Left ventricle myocardium inferior (tissue), 1 donor: Measurements from ENCODE around the gene LDLRAD3. TPM values are rescaled to one million over a fixed set of nuclear protein-coding genes. Genes with fewer than 3 reads are reported as not detected.

Source experiments
- DNase-seq: peaks from one replicate; pipeline ENCODE4 v3.0.0-alpha.2; 2020
- H3K27ac ChIP-seq: fragments of 200-600 bp; replicated peaks from 2 replicates; pipeline ENCODE4 v1.8.0; 2021
- H3K27me3 ChIP-seq: fragments of 200-600 bp; 2 replicates; pipeline ENCODE4 v1.8.0; 2021; ENCODE audit warnings: low read depth
- H3K36me3 ChIP-seq: fragments of 200-600 bp; 2 replicates; pipeline ENCODE4 v1.8.0; 2021
- H3K4me1 ChIP-seq: fragments of 200-600 bp; 2 replicates; pipeline ENCODE4 v1.8.0; 2021
- H3K4me3 ChIP-seq: fragments of 200-600 bp; 2 replicates; pipeline ENCODE4 v1.8.0; 2021; ENCODE audit warnings: mild to moderate bottlenecking, moderate library complexity
- H3K9me3 ChIP-seq: fragments of 200-600 bp; replicated peaks from 2 replicates; pipeline ENCODE4 v1.8.0; 2021
- CTCF ChIP-seq: fragments of 200-600 bp; IDR thresholded peaks from 2 replicates; pipeline ENCODE4 v1.8.0; 2021; ENCODE audit warnings: antibody characterized with exemption, mild to moderate bottlenecking, borderline replicate concordance
- intact Hi-C: fragments of 100-400 bp; cut with micrococcal nuclease; formaldehyde crosslinking; loops from one replicate; pipeline ENCODE4 v1.11.0; 2022
- total RNA-seq: library from RNA; stranded (reverse); fragmentation: NEBNext Ultra II Directional; extraction: Animal tissue kit (Norgen Biotek cat#: 25700); gene quantifications from one replicate; pipeline ENCODE4 v1.2.1, GENCODE V29; 2021
- donor health status: DM: no; HTN: yes; CAD: no; lungs with severe emphysema.

Gene LDLRAD3
- total RNA-seq, 1 donor from 2014 or later: 1.0 TPM

DNA sequence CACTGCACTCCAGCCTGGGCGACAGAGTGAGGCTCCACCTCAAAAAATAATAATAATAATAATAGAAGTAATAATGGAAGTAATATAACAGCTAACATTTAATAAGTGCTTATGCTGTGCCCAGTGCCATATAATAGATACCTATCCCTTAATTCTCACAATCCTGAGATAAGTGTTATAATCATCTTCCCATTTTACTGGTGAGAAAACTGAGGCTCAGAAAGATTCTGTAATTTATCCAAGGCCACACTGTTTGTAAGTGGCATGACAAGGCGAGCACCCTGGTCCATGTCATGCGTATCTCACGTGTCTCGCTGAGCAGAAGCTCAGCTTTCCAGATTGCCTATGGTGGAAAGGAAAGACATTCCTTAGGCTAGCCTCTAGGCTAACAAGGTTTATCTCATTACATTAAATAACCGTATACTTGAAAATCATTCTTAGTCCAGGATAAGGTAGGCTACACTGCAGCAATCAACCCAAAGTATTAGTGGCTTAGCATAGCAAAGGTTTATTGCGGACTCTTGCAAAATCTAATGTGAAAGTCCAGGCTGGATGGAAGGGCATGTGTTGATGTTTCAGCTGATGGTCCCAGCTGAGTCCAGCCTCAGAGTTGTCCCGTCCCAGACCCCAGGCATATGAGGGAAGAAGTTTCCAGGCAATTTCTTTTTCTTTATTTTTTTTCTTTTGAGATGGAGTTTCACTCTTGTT lies 15.0 kb upstream of the LDLRAD3 start:
- DNase-seq: no peak
- Histone ChIP-seq H3K9me3 (peaks cover 10% of the 10 kb centered on the region), H3K4me1 (no peaks in the 10 kb centered on the region), H3K27me3 (peaks cover 28% of the 10 kb centered on the region), H3K4me3 (no peak overlapping the region), H3K36me3 (no peaks in the 10 kb centered on the region), H3K27ac (no peak overlapping the region)
- no peak for TF ChIP-seq CTCF
- intact Hi-C loops: no loop called here

- H3K36me3 ChIP-seq: no peaks in the 10 kb centered on the region
- no peak overlapping the region for H3K27ac ChIP-seq
- peaks cover 8% of the 10 kb centered on the region for H3K4me1 ChIP-seq
- H3K27me3 ChIP-seq: peaks cover 28% of the 10 kb centered on the region
- TF ChIP-seq CTCF: no peak
- H3K4me3 ChIP-seq: no peak overlapping the region
- intact Hi-C loops: no loop called here
- no peak for DNase-seq
- H3K9me3 ChIP-seq: peaks cover 10% of the 10 kb centered on the region
These were observed 13.4 kb upstream of the LDLRAD3 start for GRCh38 chr11:35930466-35930865.

- Histone ChIP-seq H3K36me3 (no peaks in the 10 kb centered on the region), H3K27ac (no peak overlapping the region), H3K27me3 (peaks cover 20% of the 10 kb centered on the region), H3K4me3 (no peak overlapping the region), H3K9me3 (peaks cover 10% of the 10 kb centered on the region), H3K4me1 (peaks cover 11% of the 10 kb centered on the region)
- intact Hi-C loops: no loop called here
- no peak for DNase-seq
- no peak for TF ChIP-seq CTCF
These were observed 11.7 kb upstream of the LDLRAD3 start for GRCh38 chr11:35932121-35932520.

GRCh38 chr11:35932681-35933319 lies 11.1 kb upstream of the LDLRAD3 start:
- Histone ChIP-seq H3K9me3 (peaks cover 10% of the 10 kb centered on the region), H3K4me3 (no peak overlapping the region), H3K4me1 (peaks cover 11% of the 10 kb centered on the region), H3K27ac (no peak overlapping the region), H3K36me3 (no peaks in the 10 kb centered on the region), H3K27me3 (peaks cover 13% of the 10 kb centered on the region)
- DNase-seq: no peak
- intact Hi-C loops: no loop called here
- TF ChIP-seq CTCF: no peak

- DNase-seq: no peak
- Histone ChIP-seq H3K4me1 (peaks cover 11% of the 10 kb centered on the region), H3K27ac (no peak overlapping the region), H3K9me3 (peaks cover 10% of the 10 kb centered on the region), H3K4me3 (no peak overlapping the region), H3K27me3 (peaks cover 11% of the 10 kb centered on the region), H3K36me3 (no peaks in the 10 kb centered on the region)
- intact Hi-C loops: no loop called here
- no peak for TF ChIP-seq CTCF
These were observed 10.5 kb upstream of the LDLRAD3 start for GRCh38 chr11:35933320-35933871.
